Activated T-helper 2 cell treated with anti-CD3 and anti-CD28 coated beads, Interferon-gamma antibody, Interleukin-2, Interleukin-4, amounts not matched to agents 10 μg/mL and 5 μg/mL and 100 μg/mL, durations not matched to agents 14 hours and 24 hours and 36 hours (primary cell): ENCODE results near the gene OSBPL8. TPM values are rescaled to one million over a fixed set of nuclear protein-coding genes. Genes with fewer than 3 reads are reported as not detected.

ENCODE experiments used
- DNase-seq: peaks from one replicate; pipeline ENCODE4 v3.0.0; 2021; ENCODE audit warnings: low spot score
- H3K27ac Mint-ChIP-seq: one replicate; pipeline ENCODE4 v1.8.0; 2021; ENCODE audit warnings: mixed read lengths
- H3K27me3 Mint-ChIP-seq: one replicate; pipeline ENCODE4 v1.8.0; 2021; ENCODE audit warnings: low read depth, mixed read lengths
- H3K36me3 Mint-ChIP-seq: one replicate; pipeline ENCODE4 v1.8.0; 2021; ENCODE audit warnings: low read depth, mixed read lengths
- H3K4me1 Mint-ChIP-seq: one replicate; pipeline ENCODE4 v1.8.0; 2021; ENCODE audit warnings: low read depth, mixed read lengths
- H3K4me3 Mint-ChIP-seq: one replicate; pipeline ENCODE4 v1.8.0; 2021; ENCODE audit warnings: low read depth, mild to moderate bottlenecking, moderate library complexity, mixed read lengths
- H3K9me3 Mint-ChIP-seq: one replicate; pipeline ENCODE4 v1.8.0; 2021; ENCODE audit warnings: mixed read lengths
- intact Hi-C: fragments of 100-400 bp; cut with micrococcal nuclease; formaldehyde crosslinking; loops from one replicate; pipeline ENCODE4 v1.15.1; 2023
- total RNA-seq: library from RNA; stranded (reverse); gene quantifications from 2 replicates; pipeline ENCODE4 v1.2.3, GENCODE V29; 2022

The OSBPL8 gene
- total RNA-seq, 1 donor from 2014 or later, result 87.9 TPM

- Mint-ChIP-seq H3K27ac (no peak overlapping the region), H3K9me3 (peaks cover 4% of the 10 kb centered on the region), H3K27me3 (no peaks in the 10 kb centered on the region), H3K36me3 (peaks cover 24% of the 10 kb centered on the region), H3K4me3 (no peak overlapping the region), H3K4me1 (peaks cover 27% of the 10 kb centered on the region)
- intact Hi-C loops, result no loop called here
- DNase-seq, result no peak
These were observed 142.5 kb downstream of the OSBPL8 start for GRCh38 chr12:76417116-76417515.

DNA sequence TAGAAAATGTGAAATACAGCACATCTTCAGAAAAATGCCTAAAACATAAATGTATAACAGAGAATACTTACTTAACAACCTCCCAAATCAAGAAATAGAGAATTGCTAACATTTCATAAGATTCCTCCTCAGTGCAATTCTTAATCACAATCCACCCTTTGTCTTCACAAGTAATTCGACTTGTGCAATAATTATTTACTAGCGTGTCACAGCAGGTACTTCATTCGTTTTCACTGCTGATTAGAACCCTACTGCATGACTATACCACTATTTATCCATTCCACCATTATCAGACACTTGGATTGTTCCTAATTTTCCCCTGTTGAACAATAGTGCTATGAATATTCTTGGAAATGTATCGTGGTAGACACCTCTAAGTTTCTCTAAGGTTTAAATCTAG, 146.4 kb downstream of the OSBPL8 start:
- Mint-ChIP-seq H3K9me3 (peaks cover 4% of the 10 kb centered on the region), H3K36me3 (peaks cover 21% of the 10 kb centered on the region), H3K4me3 (no peak overlapping the region), H3K4me1 (peaks cover 28% of the 10 kb centered on the region), H3K27me3 (no peaks in the 10 kb centered on the region), H3K27ac (no peak overlapping the region)
- no peak for DNase-seq
- intact Hi-C loops, result no loop called here

- intact Hi-C loops, result no loop called here
- H3K4me3 Mint-ChIP-seq, result no peak overlapping the region
- H3K27ac Mint-ChIP-seq, result no peak overlapping the region
- peaks cover 20% of the 10 kb centered on the region for H3K4me1 Mint-ChIP-seq
- H3K36me3 Mint-ChIP-seq, result peaks cover 16% of the 10 kb centered on the region
- no peaks in the 10 kb centered on the region for H3K9me3 Mint-ChIP-seq
- no peak for DNase-seq
- no peaks in the 10 kb centered on the region for H3K27me3 Mint-ChIP-seq
These were observed 148.8 kb downstream of the OSBPL8 start for GRCh38 chr12:76410781-76411180.

- H3K27me3 Mint-ChIP-seq, result no peaks in the 10 kb centered on the region
- H3K4me3 Mint-ChIP-seq, result no peak overlapping the region
- intact Hi-C loops, result no loop called here
- no peak overlapping the region for H3K27ac Mint-ChIP-seq
- H3K9me3 Mint-ChIP-seq, result no peaks in the 10 kb centered on the region
- no peak for DNase-seq
- H3K4me1 Mint-ChIP-seq, result peaks cover 20% of the 10 kb centered on the region
- H3K36me3 Mint-ChIP-seq, result peaks cover 20% of the 10 kb centered on the region
These were observed 149.2 kb downstream of the OSBPL8 start for GRCh38 chr12:76410371-76410770.

- peaks cover 17% of the 10 kb centered on the region for H3K4me1 Mint-ChIP-seq
- H3K27ac Mint-ChIP-seq, result no peak overlapping the region
- intact Hi-C loops, result no loop called here
- H3K27me3 Mint-ChIP-seq, result no peaks in the 10 kb centered on the region
- H3K36me3 Mint-ChIP-seq, result peaks cover 23% of the 10 kb centered on the region
- H3K9me3 Mint-ChIP-seq, result no peaks in the 10 kb centered on the region
- no peak for DNase-seq
- no peak overlapping the region for H3K4me3 Mint-ChIP-seq
These were observed 150.5 kb downstream of the OSBPL8 start for GRCh38 chr12:76409074-76409473.

DNA sequence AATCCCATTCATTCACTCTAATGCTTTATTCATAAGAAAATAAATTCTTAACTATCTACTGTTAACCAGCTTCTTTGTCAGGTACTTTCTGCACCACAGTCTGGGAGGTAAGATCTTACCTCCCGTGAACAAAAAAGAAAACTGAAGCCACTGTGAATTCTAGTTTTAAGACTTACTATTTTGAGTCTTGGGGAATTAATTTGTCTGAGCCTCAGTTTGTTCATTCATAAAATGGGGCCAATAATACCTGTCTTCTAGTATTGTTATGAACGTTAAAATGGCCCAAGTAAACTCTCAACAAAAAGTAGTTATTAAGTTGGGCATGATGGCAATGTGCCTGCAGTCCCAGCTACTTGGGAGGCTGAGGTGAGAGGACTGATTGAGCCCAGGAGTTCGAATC, 151.9 kb downstream of the OSBPL8 start:
- H3K27me3 Mint-ChIP-seq, result no peaks in the 10 kb centered on the region
- H3K36me3 Mint-ChIP-seq, result peaks cover 16% of the 10 kb centered on the region
- H3K4me1 Mint-ChIP-seq, result peaks cover 13% of the 10 kb centered on the region
- no peak for DNase-seq
- intact Hi-C loops, result no loop called here
- H3K27ac Mint-ChIP-seq, result no peak overlapping the region
- no peak overlapping the region for H3K4me3 Mint-ChIP-seq
- no peaks in the 10 kb centered on the region for H3K9me3 Mint-ChIP-seq

DNA sequence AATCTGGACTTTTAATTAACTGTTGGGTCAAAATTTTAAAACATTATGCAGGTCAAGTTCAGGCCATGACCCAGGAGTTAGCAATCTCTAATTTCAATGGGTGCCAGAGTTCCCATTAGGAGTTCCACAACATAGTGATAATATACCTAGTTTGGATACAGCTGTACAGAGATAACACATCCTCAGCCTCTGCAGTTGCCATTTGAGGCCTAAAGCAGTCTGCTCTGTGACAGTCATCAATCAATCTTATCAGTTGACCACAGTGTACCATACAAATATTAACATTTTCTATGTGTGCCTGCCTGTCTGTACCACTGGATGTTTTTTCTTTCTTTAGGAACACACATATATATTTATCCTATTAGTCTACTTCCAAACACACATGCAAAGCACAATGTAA, 157.3 kb downstream of the OSBPL8 start:
- no peak overlapping the region for H3K27ac Mint-ChIP-seq
- intact Hi-C loops, result no loop called here
- no peak for DNase-seq
- H3K4me1 Mint-ChIP-seq, result peaks cover 3% of the 10 kb centered on the region
- peaks cover 39% of the 10 kb centered on the region for H3K36me3 Mint-ChIP-seq
- H3K4me3 Mint-ChIP-seq, result no peak overlapping the region
- H3K27me3 Mint-ChIP-seq, result no peaks in the 10 kb centered on the region
- no peaks in the 10 kb centered on the region for H3K9me3 Mint-ChIP-seq

DNA sequence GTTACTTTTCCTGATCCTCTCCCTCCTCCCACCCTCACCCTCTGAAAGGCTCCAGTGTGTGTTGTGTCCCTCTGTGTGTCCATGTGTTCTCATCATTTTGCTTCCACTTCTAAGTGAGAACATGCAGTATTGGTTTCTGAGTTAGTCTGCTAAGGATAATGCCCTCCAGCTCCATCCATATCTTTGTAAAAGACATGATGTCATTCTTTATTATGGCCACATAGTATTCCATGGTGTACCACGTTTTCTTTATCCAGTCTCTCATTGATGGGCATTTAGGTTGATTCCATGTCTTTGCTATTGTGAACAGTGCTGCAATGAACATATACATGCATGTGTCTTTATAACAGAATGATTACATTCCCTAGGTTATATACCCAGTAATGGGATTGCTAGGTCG, 159.4 kb downstream of the OSBPL8 start:
- no peaks in the 10 kb centered on the region for H3K27me3 Mint-ChIP-seq

DNA sequence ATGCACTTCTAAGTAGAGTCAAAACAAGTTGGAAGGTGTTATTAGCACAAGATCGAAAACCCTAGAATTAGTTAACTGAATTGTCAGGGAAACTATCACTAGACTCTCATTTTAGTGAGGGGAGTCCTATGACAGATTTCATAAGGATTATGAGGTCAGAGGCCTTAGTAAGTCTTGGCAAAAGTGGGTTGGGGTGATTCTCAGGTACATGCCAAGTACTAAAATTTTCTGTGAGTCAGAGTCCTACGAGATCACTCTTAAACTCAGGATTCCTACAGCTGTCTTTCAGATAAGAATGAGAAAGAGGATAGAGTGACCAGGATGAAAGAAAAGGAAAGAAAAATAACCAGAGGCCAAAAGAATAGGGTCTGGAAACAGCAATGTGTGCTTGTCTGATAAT, 160.5 kb downstream of the OSBPL8 start:
- H3K27ac Mint-ChIP-seq, result no peak overlapping the region
- intact Hi-C loops, result no loop called here
- no peaks in the 10 kb centered on the region for H3K4me1 Mint-ChIP-seq
- no peaks in the 10 kb centered on the region for H3K27me3 Mint-ChIP-seq
- H3K4me3 Mint-ChIP-seq, result no peak overlapping the region
- no peak for DNase-seq
- peaks cover 39% of the 10 kb centered on the region for H3K36me3 Mint-ChIP-seq
- no peaks in the 10 kb centered on the region for H3K9me3 Mint-ChIP-seq

More for the DNA sequence above, 159.4 kb downstream of the OSBPL8 start:
- Mint-ChIP-seq H3K4me3 (no peak overlapping the region), H3K4me1 (no peaks in the 10 kb centered on the region), H3K36me3 (peaks cover 30% of the 10 kb centered on the region), H3K9me3 (no peaks in the 10 kb centered on the region), H3K27ac (peak overlapping the region; percentile 31)
- intact Hi-C loops, result no loop called here
- no peak for DNase-seq

- Mint-ChIP-seq H3K4me1 (no peaks in the 10 kb centered on the region), H3K27ac (no peak overlapping the region), H3K36me3 (peaks cover 43% of the 10 kb centered on the region), H3K4me3 (no peak overlapping the region), H3K9me3 (no peaks in the 10 kb centered on the region), H3K27me3 (no peaks in the 10 kb centered on the region)
- DNase-seq, result no peak
- intact Hi-C loops, result no loop called here
These were observed 161.5 kb downstream of the OSBPL8 start for GRCh38 chr12:76398106-76398505.

- no peak overlapping the region for H3K27ac Mint-ChIP-seq
- no peaks in the 10 kb centered on the region for H3K27me3 Mint-ChIP-seq
These were observed 168.1 kb downstream of the OSBPL8 start for GRCh38 chr12:76391461-76391860.

DNA sequence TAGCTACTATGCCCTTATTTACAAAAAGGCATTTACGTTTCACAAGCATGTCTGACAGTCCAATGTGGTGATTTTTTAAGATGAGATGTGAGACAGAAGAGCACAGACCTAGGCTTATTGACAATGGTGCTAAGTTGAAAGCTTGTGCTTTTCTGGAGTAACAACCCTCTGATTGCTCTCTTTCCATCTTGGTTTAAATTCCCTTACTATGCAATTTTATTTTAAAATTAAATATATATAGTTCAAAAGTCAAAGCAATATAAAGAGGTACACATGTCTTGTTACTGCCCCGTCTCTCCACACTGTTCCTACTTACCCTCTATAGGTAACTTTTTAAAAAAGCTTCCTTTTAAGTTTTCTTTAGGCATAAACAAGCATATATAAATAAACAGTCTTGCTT, 172.0 kb downstream of the OSBPL8 start:
- Mint-ChIP-seq H3K36me3 (peaks cover 64% of the 10 kb centered on the region), H3K27ac (no peak overlapping the region), H3K27me3 (no peaks in the 10 kb centered on the region), H3K4me3 (no peak overlapping the region), H3K9me3 (no peaks in the 10 kb centered on the region), H3K4me1 (peaks cover 18% of the 10 kb centered on the region)
- no peak for DNase-seq
- intact Hi-C loops, result no loop called here

More at GRCh38 chr12:76391461-76391860, 168.1 kb downstream of the OSBPL8 start:
- Mint-ChIP-seq H3K9me3 (no peaks in the 10 kb centered on the region), H3K4me1 (peaks cover 18% of the 10 kb centered on the region), H3K36me3 (peaks cover 60% of the 10 kb centered on the region), H3K4me3 (no peak overlapping the region)
- DNase-seq, result no peak
- intact Hi-C loops, result no loop called here

DNA sequence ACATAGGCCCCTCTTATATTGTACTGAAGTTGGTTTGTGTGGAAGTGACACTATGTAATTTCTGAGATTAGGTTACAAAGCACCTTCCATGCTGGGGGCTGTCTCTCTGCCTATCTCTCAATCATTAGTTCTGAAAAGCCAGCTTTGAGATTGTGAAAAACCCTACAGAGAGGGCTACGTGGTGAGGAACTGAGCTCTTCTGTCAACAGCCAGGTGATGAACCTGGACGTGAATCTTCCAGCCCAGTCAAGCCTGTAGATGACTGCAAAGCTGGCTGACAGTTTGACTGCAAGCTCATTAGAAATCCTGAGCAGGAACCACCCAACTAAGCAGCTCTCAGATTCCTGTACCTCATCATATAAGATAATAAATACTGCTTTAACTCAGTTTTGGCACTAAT, 175.0 kb downstream of the OSBPL8 start:
- no peak overlapping the region for H3K27ac Mint-ChIP-seq
- H3K27me3 Mint-ChIP-seq, result no peaks in the 10 kb centered on the region
- H3K36me3 Mint-ChIP-seq, result peaks cover 52% of the 10 kb centered on the region

DNA sequence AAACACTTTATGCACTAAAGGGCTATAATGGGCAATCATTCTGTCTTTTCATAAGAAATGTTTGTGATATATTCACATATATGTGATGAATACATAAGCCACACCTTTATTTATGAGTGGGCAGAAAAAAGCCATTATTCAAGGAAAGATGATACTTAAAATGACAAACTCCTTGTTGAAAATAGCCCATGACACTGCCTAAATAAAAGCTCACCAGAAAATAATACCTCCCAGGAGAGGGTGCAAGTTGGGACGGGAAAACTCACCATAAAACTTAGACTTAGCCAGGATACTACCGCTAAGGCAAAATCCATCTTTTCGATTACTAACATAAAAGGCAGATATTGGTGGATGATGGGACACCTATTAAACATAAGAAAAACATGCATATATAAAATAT, 175.6 kb downstream of the OSBPL8 start:
- H3K4me1 Mint-ChIP-seq, result no peaks in the 10 kb centered on the region
- H3K36me3 Mint-ChIP-seq, result peaks cover 51% of the 10 kb centered on the region
- DNase-seq, result no peak
- no peaks in the 10 kb centered on the region for H3K27me3 Mint-ChIP-seq
- intact Hi-C loops, result no loop called here
- no peaks in the 10 kb centered on the region for H3K9me3 Mint-ChIP-seq
- H3K4me3 Mint-ChIP-seq, result no peak overlapping the region
- H3K27ac Mint-ChIP-seq, result no peak overlapping the region

More for the DNA sequence above, 175.0 kb downstream of the OSBPL8 start:
- Mint-ChIP-seq H3K4me3 (no peak overlapping the region), H3K4me1 (no peaks in the 10 kb centered on the region), H3K9me3 (no peaks in the 10 kb centered on the region)
- no peak for DNase-seq
- intact Hi-C loops, result no loop called here
